GM18511 (cell line): Measurements from ENCODE around the gene ARHGAP4.

Experiments used
- ATAC-seq: cut with Tn5 transposase; IDR thresholded peaks from one replicate; pipeline ENCODE4 v1.9.1; 2021; ENCODE audit warnings: mild to moderate bottlenecking, moderate library complexity; ENCODE audit not compliant: unreplicated experiment

Gene ARHGAP4

DNA sequence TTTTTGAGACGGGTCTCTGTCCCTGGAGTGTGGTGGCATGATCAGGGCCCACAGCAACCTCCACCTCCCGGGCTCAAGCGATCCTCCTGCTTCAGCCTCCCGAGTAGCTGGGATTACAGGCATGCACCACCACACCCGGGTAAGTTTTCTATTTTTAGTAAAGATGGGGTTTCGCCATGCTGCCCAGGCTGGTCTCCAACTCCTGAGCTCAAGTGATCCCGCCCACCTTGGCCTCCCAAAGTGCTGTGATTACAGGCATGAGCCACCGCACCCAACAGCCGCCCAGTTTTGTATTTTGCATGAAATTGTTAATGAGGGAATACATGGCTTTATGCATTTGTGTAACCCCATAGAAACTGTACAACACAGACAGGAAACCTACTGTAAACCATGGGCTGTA lies 2.8 kb upstream of the ARHGAP4 start:
- ATAC-seq, result no peak

DNA sequence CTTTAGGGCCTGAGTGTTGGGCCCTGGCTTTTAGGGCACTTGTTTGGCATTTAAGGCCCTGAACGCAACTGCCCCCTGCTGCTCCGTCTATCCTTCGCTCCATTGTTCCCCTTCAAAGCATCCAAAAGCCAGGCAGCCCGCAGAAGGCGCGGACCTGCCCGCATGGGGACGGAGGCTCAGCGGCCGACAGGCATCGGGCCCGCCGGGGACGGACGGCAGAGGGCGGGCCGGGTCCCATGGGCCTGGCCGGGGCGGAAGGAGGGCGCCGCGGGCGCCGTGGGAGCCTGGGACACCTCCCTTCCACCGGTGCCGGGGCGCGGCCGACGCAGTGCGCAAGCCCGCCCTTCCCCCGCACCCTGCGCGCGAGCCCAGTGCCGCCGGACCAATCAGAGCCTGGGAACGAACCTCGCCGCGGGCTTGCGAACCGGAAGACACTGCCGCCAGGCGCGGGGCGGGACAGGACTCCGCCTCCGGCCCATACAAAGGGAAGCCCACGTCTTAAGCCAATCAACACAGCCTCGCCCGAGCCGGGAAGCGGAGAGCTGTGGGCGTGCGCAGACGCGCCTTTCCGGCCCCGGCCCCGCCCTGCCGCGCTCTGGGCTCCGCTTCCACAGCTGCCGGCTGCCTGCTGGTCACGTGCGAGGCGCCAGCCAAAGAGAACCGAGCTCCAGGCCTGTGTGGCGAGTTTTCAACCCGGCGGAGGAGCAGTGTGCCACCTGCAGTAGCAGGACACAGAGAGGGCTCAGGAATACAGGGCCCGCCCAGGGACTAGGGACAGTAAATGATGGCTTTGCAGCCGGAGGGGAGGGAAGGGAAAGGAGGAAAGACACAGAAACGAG lies 2.1 kb upstream of the ARHGAP4 start:
- ATAC-seq, result peak; percentile 69

DNA sequence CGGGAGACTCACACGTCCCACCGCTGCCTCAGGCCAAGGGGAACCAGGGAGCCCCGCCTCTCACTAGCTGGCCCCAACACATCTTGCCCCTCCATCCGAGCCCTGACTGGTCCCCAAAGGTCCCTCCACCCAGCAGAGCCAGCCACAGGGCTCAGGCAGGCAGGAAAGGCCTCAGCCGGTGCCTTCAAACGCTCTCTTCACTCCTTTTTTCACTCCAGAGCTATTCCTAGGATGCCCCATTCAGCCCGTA lies 1.5 kb upstream of the ARHGAP4 start:
- no peak for ATAC-seq

DNA sequence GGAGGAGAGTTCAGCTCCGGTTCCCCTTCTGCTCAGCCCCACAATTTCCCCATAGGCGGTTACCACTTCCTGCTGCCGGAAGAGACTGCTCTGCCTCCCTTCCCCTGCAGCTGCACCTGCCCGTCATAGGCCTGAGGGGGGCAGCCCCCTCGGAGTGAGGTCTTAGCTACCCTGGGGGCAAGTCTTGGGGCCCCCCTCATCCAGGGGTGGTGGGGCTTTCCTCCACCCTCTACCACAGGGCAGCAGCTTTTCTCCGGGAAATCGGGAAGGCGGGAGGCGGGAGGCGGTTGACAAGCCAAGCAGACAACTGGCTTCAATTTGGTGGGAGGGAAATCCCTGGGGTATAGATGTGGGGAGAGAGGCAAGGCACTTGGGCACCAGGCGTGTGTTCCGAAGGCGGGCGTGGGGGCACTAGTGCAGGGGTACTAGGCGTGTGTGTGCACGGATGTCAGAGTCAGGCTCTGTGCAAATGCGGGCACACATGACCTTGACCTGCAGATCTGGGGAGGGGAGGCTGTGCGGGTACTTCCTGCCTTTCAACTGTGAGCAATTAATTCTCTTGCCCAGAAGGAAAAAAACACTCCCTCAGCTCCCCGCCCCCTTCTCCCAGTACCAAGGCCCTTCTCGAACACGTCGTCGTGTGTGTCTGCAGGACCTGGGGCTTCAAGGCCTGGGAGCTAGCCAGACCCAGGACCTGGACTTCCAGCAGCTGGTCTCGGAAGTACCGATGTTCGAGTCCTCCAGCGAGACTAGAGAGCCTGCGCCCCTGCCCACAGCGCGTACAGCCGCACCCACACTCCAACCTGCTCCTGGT lies 1.0 kb upstream of the ARHGAP4 start:
- ATAC-seq, result peak; percentile 49

DNA sequence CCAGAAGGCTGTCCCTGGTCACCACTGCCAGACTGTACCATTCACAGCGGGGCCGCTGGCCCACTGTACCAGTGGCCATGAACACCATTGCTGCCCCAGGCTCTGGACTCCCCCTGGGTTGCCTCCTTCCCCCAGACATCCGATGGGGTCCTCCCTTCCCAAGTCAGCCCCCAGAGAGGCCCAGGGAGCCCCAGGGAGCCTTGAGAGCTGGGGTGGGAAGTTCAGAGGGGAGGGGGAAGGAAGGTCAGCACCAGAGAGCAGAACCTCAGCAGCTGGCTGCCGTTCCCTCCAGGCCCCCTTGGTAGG lies 441 bp upstream of the ARHGAP4 start:
- no peak for ATAC-seq

DNA sequence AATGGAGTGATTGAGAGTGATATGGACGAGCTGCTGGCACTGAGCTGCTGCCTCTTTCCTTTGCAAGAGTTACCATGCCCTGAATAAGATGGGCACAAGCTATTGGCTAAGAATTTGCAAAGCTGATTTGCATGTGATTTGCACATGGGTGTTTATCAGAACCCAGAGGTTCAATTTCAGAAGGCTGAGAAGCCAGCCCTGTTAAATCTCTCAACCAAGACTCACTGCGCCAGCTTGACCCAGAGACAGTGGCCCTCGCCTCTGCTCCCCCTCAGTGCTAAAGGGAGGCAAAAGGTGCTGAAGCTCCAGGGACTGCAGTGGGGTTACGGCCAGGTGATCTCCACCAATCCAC lies 701 bp downstream of the ARHGAP4 start:
- no peak for ATAC-seq

DNA sequence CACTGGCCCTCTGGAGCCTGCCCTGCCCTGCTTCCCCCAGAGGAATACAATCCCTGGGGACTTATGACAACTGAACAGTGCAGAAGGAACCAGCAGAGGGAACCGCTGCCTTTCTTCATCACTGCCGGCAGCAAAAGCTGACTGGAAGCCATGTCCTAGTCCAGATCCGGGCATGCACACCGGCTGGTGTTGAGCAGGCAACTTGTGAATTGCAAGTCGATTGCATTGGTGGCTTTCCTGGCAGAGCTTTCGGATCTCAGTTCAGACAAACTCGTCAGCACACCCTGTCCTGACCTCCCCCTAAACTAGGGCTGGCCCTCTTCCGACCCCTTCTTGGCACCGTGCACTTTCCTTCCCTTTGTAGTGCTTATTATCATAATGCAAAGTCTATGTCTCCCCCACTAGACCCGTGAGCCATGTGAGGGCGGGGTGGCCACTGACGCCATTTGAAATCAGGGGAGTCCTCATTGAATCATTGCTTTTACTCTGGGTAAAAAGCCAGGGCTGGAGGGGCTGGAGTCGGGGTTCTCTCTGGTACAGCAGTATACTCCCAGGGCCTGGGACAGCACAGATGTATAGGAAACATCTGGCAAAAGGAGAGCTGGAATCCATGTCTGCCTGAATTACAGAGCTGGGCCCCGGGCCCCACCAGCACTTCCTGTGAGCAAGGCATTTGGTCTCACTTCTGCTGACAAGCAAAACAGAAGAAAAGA lies 1.8 kb downstream of the ARHGAP4 start:
- ATAC-seq, result no peak

DNA sequence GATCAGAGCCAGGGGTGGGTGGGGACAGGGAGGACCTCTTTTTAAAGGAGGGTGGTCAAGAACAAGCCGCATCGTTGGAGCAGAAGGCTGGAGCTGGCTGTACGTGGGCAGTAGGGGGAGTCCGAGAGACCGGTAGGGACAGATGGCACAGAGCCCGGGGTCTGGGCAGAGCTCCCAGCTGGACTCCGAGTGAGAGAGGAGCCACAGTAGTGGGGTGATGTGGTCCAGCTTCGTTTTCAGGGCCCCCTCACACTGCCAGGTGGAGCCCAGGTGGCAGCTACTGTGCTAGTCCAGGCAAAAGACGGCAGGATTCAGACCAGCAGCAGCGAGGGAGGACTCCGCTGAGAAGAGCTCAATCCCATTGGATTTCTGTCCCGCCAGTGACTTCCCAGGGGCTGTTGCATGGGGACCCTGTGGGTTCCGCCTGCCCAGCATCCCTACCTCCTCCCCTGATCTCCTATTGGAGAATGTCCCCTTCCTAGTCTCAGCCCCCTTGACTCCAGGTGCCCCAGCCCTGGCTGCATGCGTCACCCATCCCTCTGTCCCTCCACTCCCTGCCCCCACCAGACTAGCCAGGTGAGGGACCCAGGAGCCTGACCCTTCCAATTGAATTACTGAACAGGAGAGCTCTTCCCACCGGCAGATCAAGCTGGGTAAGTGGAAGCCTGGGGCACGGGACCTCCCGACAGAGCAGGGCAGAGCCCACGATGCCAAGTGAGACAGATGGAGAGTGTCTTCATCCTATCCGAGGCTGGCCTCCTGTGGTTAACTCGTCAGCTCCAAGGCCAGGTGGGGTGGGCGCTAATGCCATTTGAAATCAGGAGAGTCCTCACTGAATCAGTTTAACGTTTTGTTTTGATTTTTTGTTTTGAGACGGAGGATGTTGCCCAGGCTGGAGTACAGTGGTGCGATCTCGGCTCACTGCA lies 2.9 kb downstream of the ARHGAP4 start:
- ATAC-seq, result no peak

DNA sequence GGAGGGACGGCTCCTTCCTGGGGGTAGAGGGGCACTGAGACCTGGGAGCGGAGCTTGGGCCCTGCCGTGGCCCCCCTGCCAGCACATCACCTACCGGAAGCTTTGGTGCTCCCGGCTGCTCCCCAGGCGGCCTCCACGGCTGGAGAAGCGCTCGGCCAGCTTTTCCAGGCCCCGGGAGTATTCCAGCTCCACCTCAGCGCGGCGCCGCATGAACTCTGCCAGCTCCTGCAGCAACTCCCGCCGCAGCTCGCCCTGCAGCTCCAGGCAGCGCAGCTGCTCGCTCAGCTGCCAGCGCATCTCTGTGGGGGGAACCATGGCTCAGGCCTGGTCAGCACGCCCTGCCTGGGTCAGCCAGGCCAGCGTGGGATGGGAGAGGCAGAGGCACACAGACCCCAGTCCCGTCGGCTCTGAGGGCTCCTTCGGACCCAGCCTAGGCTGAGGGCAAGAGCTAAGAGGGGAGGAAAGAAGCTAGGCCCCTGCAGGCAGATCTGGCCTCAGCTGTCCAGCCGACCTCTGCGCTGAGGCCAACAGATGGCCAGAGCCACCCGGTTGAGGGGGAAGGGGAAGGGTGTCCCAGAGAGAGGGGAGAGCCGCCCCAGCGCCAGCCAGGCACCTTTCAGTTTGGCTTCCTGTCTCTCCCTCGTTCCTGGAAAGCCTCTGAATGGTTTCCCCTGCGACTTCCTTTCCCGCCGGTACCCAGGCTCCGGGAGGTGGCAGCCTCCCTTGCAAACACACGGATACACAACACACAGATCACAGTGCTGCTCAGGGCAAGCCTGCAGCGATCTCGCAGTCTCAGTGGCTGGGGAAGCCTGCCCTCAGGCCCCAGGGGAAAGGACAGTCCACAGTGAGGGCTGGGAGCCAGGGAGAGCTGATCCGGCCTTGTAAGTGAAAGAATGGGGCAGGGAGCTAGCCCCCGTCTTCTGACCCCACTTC lies 4.3 kb downstream of the ARHGAP4 start:
- ATAC-seq, result no peak

DNA sequence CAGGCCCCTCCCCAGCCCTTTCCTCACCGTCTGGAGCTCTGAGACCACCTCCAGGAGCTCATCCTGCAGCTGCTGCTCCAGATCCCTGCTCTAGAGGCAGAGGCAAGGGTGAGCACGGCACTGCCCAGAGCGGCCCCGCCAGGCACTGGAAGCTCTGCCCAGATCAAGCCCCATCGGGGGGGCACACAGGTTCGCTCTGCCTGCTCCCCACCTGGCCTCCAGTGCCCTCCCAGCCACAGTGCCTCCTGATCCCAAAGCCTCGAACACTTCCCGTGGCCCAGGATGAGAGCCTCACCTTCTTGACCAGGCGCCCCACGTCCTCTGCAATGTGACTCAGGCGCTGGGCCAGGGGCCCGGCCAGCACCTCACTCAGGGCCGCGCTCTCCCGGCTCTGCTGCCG lies 5.0 kb downstream of the ARHGAP4 start:
- no peak for ATAC-seq

DNA sequence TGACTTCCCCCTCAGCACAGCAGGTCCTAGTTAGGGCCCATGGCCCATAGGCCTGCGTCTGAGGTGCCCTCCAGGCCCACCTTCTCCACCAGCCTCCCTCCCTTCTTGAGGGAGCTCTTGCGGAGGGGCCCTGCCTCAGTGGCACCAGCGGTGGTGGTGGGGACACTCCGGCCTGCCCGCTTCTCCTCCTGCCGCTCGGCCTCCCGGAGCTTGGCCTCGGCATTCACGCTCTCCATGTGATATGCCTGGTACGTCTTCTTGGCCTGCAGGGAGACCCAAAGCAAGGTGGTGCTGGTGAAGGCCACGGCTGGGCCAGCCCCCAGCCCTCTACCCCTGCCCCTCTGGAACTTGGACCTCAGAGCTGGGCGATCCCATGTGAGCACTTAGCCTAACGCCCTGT lies 5.5 kb downstream of the ARHGAP4 start:
- no peak for ATAC-seq

DNA sequence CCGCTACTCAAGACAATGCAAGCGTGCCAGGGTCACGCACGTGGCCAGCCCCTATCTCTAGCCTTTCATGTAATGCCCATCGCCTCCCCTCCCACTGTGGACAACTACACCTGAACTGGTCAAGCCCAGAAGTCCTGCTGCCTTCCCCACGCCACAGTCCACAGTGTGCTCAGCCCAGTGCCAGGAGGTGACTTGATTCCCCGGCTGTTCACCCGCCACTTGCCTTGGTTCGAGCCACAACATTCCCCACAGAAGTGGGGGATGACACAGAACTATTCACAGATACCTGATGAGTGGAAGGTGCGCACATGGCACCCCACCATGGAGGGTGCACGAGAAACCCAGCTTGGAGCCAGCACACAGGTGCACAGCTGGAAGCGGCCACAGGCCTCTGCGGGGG lies 6.8 kb downstream of the ARHGAP4 start:
- no peak for ATAC-seq

DNA sequence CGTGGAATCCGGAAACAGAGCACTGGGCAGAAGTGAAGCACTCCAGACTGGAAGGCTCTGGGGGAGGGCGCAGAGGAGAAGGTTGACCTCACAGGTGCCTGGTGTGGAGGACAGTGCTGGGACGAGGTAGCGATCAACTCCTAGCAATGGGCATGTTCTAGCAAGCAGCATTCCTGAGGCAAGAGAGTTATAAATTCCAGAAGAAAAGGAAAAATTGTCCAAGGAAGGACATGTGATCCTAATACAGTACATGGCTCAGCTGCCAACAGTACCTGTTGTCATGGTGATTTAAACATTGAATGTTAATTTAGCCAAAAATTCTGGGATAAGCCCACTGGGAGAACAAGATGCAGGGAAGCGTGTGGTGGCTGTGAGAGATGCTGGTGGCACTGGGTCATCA lies 8.2 kb downstream of the ARHGAP4 start:
- no peak for ATAC-seq

DNA sequence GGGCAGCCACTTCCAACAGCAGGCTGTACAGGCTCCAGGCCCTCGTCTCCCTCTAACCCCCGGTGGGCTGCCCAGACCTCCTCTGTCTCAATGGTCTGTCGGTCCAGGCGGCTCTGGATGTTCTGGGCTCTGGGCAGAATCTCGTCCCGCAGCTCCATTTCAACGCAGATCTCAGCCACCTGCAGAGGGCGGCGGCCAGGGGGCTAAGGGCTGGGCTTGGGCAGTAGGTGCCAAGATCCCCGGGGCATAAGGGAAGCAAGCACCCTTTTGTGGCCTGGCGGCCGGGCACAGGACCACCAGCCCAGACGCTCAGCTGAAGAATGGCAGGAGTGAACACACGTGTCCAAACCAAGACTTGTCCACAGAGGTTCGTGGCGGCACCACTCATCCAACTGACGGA lies 12.4 kb downstream of the ARHGAP4 start:
- ATAC-seq, result no peak

DNA sequence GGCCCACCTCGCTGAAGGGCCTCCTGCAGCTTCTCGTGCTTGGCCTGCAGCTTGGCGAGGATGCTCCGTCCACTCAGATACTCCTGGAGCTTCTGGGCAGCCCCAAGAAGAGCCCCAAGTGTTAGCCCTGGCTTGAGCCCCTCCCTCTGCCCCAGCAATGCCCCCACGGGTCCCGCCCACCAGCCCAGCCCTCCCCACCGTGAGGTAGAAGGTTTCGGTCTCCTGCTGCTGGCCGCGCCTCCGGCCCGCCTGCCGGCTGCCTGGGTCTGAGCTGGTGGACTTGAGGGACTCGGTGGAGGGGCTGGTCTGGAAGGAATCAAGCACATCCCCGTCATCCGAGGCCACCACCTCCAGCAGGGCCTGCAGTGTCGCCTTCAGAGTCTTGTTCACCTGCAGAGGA lies 12.9 kb downstream of the ARHGAP4 start:
- ATAC-seq, result no peak

DNA sequence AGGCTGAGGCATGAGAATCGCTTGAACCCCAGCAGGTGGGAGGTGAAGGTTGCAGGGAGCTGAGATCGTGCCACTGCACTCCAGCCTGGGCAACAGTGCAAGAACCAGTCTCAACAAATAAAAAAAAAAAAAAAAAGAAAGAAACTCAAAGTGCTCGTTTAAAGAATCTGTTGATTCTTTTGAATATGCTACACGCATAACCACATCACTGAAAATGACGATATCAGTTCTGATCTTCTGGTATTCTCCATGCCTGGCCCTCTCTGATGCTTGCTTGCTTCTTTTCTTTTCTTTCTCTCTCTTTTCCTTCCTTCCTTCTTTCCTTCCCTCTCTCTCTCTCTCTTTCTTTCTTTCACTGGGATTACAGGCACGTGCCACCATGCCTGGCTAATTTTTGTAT lies 14.3 kb downstream of the ARHGAP4 start:
- no peak for ATAC-seq

DNA sequence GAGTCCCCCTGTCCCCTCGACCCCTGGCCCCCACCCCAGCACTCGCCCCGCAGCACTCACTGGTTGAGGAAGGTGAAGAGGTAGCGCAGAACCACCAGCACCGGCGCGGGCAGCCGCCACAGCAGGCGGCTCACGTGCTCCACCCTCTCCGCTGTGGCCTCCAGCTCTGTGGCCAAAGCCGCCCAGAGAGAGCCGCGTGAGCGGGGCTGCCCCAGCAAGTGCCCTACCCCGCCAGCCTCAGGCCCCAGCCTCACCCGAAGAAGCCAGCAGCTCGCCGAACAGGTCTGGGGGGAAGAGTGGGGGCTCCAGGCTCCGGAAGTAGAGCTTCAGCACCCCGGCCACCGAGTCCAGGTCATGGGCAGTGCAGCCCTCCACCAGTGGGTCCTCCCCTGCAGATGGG lies 15.6 kb downstream of the ARHGAP4 start:
- ATAC-seq, result no peak

DNA sequence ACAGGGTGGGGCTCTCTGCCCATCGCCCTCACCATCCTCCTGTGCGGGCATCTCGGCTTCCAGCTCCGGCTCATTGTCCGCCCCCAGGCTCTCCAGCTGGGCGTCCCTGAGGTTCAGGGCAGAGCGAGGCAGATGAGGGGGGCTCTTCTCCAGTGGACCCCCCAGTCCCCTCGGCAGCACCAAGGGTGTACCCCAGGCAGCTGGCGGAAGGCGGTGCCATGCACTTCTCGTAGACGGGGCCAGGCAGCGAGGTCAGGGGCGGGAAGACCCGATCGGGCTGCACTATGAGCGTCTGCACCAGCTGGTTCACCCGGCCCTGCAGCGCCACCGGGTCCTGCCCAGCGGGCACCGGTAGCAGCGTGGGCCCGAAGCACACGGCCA lies 16.1 kb downstream of the ARHGAP4 start:
- no peak for ATAC-seq

DNA sequence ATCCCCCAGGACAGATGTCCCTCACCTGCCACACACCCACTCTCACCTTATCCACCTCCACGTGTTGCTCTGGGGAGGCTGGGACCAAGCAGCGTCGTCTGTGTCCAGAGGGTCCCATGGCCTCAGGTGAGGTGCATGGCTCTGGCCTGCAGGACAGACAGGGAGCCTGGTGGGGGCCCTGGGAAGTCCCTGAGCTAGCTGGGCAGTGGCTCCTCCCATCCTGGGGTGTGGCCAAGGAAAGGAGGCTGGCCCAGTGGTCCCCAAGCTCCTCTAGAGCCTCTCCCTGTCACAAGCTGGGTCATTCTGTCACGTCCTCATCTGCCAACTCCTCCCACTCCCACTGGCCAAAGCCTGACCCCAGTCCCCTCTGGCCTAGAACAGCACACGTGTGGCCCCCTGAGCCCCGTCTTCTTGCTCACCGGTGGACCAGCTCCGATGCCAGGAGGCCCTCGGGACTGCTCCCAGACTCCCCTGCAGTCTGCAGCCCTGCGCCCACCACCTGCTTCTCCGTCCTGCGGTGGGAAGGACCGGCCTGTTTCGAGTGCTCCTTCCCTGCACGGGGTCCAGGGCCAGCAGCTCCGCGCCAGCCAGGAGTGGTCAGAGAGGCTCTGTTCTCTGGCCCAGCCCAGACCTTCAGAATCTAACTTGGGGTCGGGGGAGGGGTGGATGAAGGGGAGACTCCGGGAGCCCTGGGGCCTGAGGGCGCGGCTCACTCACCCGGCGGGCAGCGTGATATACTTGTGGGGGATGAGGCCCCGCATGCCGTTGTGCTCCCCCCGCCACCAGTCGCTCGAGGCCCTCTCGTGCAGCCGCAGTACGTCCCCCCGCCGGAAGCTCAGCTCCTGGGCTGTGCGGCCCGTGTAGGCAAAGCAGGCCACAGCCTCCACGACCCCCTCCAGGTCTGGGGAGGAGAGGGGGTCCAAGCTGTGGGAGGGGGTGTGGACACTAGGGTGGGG lies 16.8 kb downstream of the ARHGAP4 start:
- ATAC-seq, result peak; percentile 47
